SK-N-SH (cell line): ENCODE measurements around the gene PICK1. TPM values are rescaled to one million over a fixed set of nuclear protein-coding genes. Genes with fewer than 3 reads are reported as not detected.

Experiments
- CTCF ChIA-PET: fragments of 300-600, 350-600 bp; formaldehyde crosslinking; extraction: SDS; loops from one replicate; lab custom pipeline; 2021; lab: Yijun Ruan, JAX
- POLR2A ChIA-PET: fragments of 350-600 bp; sonication (Branson Sonifier 250); formaldehyde crosslinking; extraction: SDS; loops from one replicate; lab custom pipeline; 2020; ENCODE audit warnings: antibody characterized with exemption, inconsistent platforms; lab: Yijun Ruan, JAX
- DNase-seq: peaks from one replicate; pipeline ENCODE4 v3.0.0; 2012
- H2AFZ ChIP-seq: fragments of 200-600 bp; sonication (generic); 2 replicates; pipeline ENCODE4 v1.8.1; 2016; ENCODE audit warnings: antibody characterized with exemption, mild to moderate bottlenecking, low read depth
- H3F3A ChIP-seq: fragments of 200-600 bp; sonication (generic); replicated peaks from 2 replicates; pipeline ENCODE3; 2016; ENCODE audit warnings: antibody characterized with exemption, mild to moderate bottlenecking; ENCODE audit not compliant: insufficient read depth
- H3K27ac ChIP-seq, 2 experiments: fragments of 200-500 bp in 1 of 2; fragments of 200-600 bp in 1 of 2; sonication (Bioruptor generic) in 1 of 2; sonication (generic), shearing (Covaris generic) in 1 of 2; 2 replicates each; pipeline versions ENCODE4 v1.5.1 to v1.6.1; 2014 to 2016; ENCODE audit warnings: low read depth in 2 of 2, inconsistent platforms in 1 of 2, low read length in 1 of 2, mild to moderate bottlenecking in 1 of 2, mixed read lengths in 1 of 2
- H3K27me3 ChIP-seq: fragments of 200-600 bp; sonication (generic), shearing (Covaris generic); 2 replicates; pipeline ENCODE4 v1.6.1; 2016; ENCODE audit warnings: mixed run types; ENCODE audit not compliant: insufficient read depth
- H3K36me3 ChIP-seq, 2 experiments: fragments of 200-500 bp in 1 of 2; fragments of 200-600 bp in 1 of 2; sonication (Bioruptor generic) in 1 of 2; sonication (generic) in 1 of 2; replicated peaks in 1 of 2; 2 replicates each; pipeline versions ENCODE3 to v1.5.1; 2014 to 2016; ENCODE audit warnings: low read length in 1 of 2, mild to moderate bottlenecking in 1 of 2; ENCODE audit not compliant: insufficient read depth in 2 of 2, control insufficient read depth in 1 of 2
- H3K4me1 ChIP-seq, 2 experiments: fragments of 200-500 bp in 1 of 2; fragments of 200-600 bp in 1 of 2; sonication (Bioruptor generic) in 1 of 2; sonication (generic), shearing (Covaris generic) in 1 of 2; 2 replicates each; pipeline versions ENCODE4 v1.5.1 to v1.6.1; 2014 to 2016; ENCODE audit warnings: low read depth in 1 of 2, low read length in 1 of 2, mixed run types in 1 of 2; ENCODE audit not compliant: insufficient read depth in 2 of 2, control insufficient read depth in 1 of 2
- H3K4me2 ChIP-seq: fragments of 200-600 bp; sonication (generic), shearing (Covaris generic); 2 replicates; pipeline ENCODE4 v1.6.1; 2017; ENCODE audit warnings: mixed run types
- H3K4me3 ChIP-seq, 2 experiments: fragments of 200-500 bp in 1 of 2; fragments of 200-600 bp in 1 of 2; sonication (Bioruptor generic) in 1 of 2; sonication (generic), shearing (Covaris generic) in 1 of 2; 2 replicates each; pipeline versions ENCODE4 v1.5.1 to v1.8.1; 2014 to 2016; ENCODE audit warnings: low read depth in 2 of 2, inconsistent platforms in 1 of 2, low read length in 1 of 2, mild to moderate bottlenecking in 1 of 2, mixed read lengths in 1 of 2, moderate library complexity in 1 of 2
- H3K79me2 ChIP-seq: fragments of 200-600 bp; sonication (generic); 2 replicates; pipeline ENCODE4 v1.8.1; 2017; ENCODE audit warnings: mild to moderate bottlenecking; ENCODE audit not compliant: insufficient read depth
- H3K9ac ChIP-seq: fragments of 200-600 bp; sonication (generic); 2 replicates; pipeline ENCODE4 v1.6.1; 2017; ENCODE audit warnings: mixed run types
- H3K9me2 ChIP-seq: fragments of 200-600 bp; sonication (generic); 2 replicates; pipeline ENCODE4 v1.6.1; 2017; ENCODE audit warnings: mixed run types
- H3K9me3 ChIP-seq: fragments of 200-600 bp; sonication (generic); 2 replicates; pipeline ENCODE4 v1.6.1; 2017; ENCODE audit warnings: mixed run types, mild to moderate bottlenecking, moderate library complexity
- H4K20me1 ChIP-seq: fragments of 200-600 bp; sonication (generic); 2 replicates; pipeline ENCODE4 v1.6.1; 2017; ENCODE audit warnings: mild to moderate bottlenecking, mixed run types; ENCODE audit not compliant: insufficient read depth
- CHD2 ChIP-seq: fragments of 150-350 bp; IDR thresholded peaks from 2 replicates; pipeline ENCODE4 v1.6.1; 2018; ENCODE audit warnings: low read length; ENCODE audit not compliant: partially characterized antibody
- ELF1 ChIP-seq: IDR thresholded peaks from 2 replicates; pipeline ENCODE4 v1.4.0; 2012
- GATA2 ChIP-seq: sonication (generic); formaldehyde crosslinking; IDR thresholded peaks from 2 replicates; pipeline ENCODE4 v1.5.0; 2020; ENCODE audit warnings: mild to moderate bottlenecking, missing genetic modification reagents
- MXI1 ChIP-seq: IDR thresholded peaks from 2 replicates; pipeline ENCODE4 v1.6.1; 2012; ENCODE audit warnings: mild to moderate bottlenecking, low read depth, low read length, improper control_type of control experiment
- NRF1 ChIP-seq: IDR thresholded peaks from 2 replicates; pipeline ENCODE4 v1.6.1; 2012; ENCODE audit warnings: low read depth, mild to moderate bottlenecking, low read length
- POLR2AphosphoS5 ChIP-seq: IDR thresholded peaks from 2 replicates; pipeline ENCODE4 v1.6.1; 2012; ENCODE audit warnings: low read depth, low read length
- RAD21 ChIP-seq: IDR thresholded peaks from 2 replicates; pipeline ENCODE4 v1.6.1; 2012; ENCODE audit warnings: mild to moderate bottlenecking, low read length
- RCOR1 ChIP-seq: fragments of 150-350 bp; IDR thresholded peaks from 2 replicates; pipeline ENCODE4 v1.6.1; 2017; ENCODE audit warnings: antibody characterized with exemption, low read length
- RFX5 ChIP-seq: IDR thresholded peaks from 2 replicates; pipeline ENCODE4 v1.6.1; 2012; ENCODE audit warnings: mild to moderate bottlenecking, improper control_type of control experiment, low read length
- TEAD4 ChIP-seq: IDR thresholded peaks from 2 replicates; pipeline ENCODE4 v1.4.0; 2012; ENCODE audit warnings: mild to moderate bottlenecking, borderline replicate concordance; ENCODE audit not compliant: insufficient read depth
- USF1 ChIP-seq: IDR thresholded peaks from 2 replicates; pipeline ENCODE4 v1.4.0; 2012; ENCODE audit warnings: low read depth, borderline replicate concordance
- YY1 ChIP-seq: IDR thresholded peaks from 2 replicates; pipeline ENCODE4 v1.4.0; 2012; ENCODE audit warnings: low read depth, mild to moderate bottlenecking
- ZBTB33 ChIP-seq: IDR thresholded peaks from 2 replicates; pipeline ENCODE4 v1.4.0; 2012; ENCODE audit warnings: low read depth, borderline replicate concordance
- WGBS: methylation state at CpG from one replicate; pipeline ENCODE4 v1.1.6; 2017; ENCODE audit warnings: low lambda C conversion rate; 5-methylcytosine and 5-hydroxymethylcytosine counted together
- polyA plus RNA-seq, 3 experiments: library from polyadenylated mRNA; depleted of rRNA; stranded (reverse); fragments of >200 nt; gene quantifications; 2 replicates each; pipeline ENCODE4 v1.2.3, GENCODE V29; 2012
- TF ChIP-seq, protein P1 (sequence below): fragments of 200-600 bp; sonication (generic); IDR thresholded peaks from 2 replicates; pipeline ENCODE4 v1.6.1; 2017; ENCODE audit warnings: antibody characterized with exemption, mild to moderate bottlenecking, moderate library complexity
- TF ChIP-seq, protein P2 (sequence below): fragments of 150-350 bp; IDR thresholded peaks from 2 replicates; pipeline ENCODE4 v1.6.1; 2016; ENCODE audit warnings: mild to moderate bottlenecking, low read depth, low read length
- TF ChIP-seq, protein P3 (sequence below): IDR thresholded peaks from 2 replicates; pipeline ENCODE4; 2012

PICK1 gene
- polyA plus RNA-seq, 1 of the 3 experiments (the other 2 are of a cell fraction) = 36.8 TPM

GRCh38 chr22:38081941-38082828, 25.0 kb downstream of the PICK1 start (continued):
- TF ChIP-seq, protein P1, sequence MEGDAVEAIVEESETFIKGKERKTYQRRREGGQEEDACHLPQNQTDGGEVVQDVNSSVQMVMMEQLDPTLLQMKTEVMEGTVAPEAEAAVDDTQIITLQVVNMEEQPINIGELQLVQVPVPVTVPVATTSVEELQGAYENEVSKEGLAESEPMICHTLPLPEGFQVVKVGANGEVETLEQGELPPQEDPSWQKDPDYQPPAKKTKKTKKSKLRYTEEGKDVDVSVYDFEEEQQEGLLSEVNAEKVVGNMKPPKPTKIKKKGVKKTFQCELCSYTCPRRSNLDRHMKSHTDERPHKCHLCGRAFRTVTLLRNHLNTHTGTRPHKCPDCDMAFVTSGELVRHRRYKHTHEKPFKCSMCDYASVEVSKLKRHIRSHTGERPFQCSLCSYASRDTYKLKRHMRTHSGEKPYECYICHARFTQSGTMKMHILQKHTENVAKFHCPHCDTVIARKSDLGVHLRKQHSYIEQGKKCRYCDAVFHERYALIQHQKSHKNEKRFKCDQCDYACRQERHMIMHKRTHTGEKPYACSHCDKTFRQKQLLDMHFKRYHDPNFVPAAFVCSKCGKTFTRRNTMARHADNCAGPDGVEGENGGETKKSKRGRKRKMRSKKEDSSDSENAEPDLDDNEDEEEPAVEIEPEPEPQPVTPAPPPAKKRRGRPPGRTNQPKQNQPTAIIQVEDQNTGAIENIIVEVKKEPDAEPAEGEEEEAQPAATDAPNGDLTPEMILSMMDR = no peak
- TF ChIP-seq NRF1 = no peak
- TF ChIP-seq YY1 = no peak
- no peak for TF ChIP-seq GATA2 (CRISPR knock-in tag)
- no peak for TF ChIP-seq RAD21

DNA sequence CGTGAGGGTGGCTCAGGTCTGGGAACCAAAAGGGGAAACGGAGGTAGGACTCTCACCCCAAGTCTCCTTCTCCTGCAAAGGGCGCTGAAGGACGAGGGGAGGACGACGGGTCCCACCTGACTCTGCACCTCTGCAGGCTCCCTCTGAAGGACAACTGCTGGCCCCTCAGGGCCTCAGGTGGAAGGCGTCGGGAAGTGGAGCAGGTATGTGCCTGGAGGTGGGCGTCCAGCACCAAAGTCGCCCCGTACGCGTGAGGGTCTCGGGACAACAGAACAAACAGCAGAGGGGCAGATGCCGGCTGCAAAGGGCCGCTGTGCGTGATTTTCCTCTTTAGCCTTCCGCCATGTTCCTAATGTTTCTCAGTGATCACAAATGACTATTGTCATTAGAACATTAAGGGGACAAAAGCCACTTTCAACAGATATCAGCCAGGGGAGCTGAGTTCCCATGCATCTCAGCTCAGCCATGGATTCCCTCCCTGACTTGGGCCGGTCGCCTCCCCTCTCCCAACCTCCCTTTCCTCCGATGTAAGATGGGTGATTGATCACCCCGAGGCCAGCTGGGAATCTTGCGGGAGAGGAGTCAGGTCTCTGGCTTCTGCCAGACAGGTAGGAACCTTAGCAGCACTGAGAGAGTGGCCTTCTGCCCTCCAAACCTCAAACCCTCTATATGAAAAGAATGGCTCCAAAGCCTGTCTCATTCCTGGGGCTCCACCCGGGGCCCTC, 25.9 kb downstream of the PICK1 start:
- Histone ChIP-seq H3K27ac (no peak overlapping the region), H2AFZ (no peak overlapping the region), H3K79me2 (no peaks in the 10 kb centered on the region), H3K9me3 (no peaks in the 10 kb centered on the region), H3K4me3 (no peak overlapping the region), H3K4me1 (peaks cover 0 to 2% of the 10 kb centered on the region in 2 experiments; a peak in 1 of 4 replicates), H3F3A (no peaks in the 10 kb centered on the region), H3K4me2 (no peak overlapping the region), H3K9me2 (no peaks in the 10 kb centered on the region), H3K9ac (no peak overlapping the region), H3K27me3 (no peaks in the 10 kb centered on the region), H3K36me3 (no peaks in the 10 kb centered on the region), H4K20me1 (no peaks in the 10 kb centered on the region)
- POLR2A ChIA-PET = interaction anchor here (0.6 kb wide), 1 partner anchor 105 kb away, joined by 3 read pairs; no protein-coding TSS in a partner anchor
- no peak for DNase-seq
- 92% methylated on average over 22 of the region's 24 CpGs for WGBS
- CTCF ChIA-PET = no interaction called here
- TF ChIP-seq CHD2 (no peak), RCOR1 (no peak), TEAD4 (no peak), ZBTB33 (no peak), NRF1 (no peak), POLR2AphosphoS5 (no peak), RAD21 (no peak), MXI1 (no peak), RFX5 (no peak), USF1 (no peak), ELF1 (no peak)
- TF ChIP-seq, protein P2, sequence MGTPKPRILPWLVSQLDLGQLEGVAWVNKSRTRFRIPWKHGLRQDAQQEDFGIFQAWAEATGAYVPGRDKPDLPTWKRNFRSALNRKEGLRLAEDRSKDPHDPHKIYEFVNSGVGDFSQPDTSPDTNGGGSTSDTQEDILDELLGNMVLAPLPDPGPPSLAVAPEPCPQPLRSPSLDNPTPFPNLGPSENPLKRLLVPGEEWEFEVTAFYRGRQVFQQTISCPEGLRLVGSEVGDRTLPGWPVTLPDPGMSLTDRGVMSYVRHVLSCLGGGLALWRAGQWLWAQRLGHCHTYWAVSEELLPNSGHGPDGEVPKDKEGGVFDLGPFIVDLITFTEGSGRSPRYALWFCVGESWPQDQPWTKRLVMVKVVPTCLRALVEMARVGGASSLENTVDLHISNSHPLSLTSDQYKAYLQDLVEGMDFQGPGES = no peak
- TF ChIP-seq, protein P3, sequence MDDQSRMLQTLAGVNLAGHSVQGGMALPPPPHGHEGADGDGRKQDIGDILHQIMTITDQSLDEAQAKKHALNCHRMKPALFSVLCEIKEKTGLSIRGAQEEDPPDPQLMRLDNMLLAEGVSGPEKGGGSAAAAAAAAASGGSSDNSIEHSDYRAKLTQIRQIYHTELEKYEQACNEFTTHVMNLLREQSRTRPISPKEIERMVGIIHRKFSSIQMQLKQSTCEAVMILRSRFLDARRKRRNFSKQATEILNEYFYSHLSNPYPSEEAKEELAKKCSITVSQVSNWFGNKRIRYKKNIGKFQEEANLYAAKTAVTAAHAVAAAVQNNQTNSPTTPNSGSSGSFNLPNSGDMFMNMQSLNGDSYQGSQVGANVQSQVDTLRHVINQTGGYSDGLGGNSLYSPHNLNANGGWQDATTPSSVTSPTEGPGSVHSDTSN = no peak
- TF ChIP-seq, protein P1 = no peak
